HCT116 (cell line): ENCODE measurements around the gene MTG2. TPM values are rescaled to one million over a fixed set of nuclear protein-coding genes. Genes with fewer than 3 reads are reported as not detected.
A peak's percentile ranks its signal among the peaks of the same experiment; 100 is the strongest.

Experiments used
- ATAC-seq: fragments of 200-7000 bp; cut with Tn5 transposase; 2 replicates; pipeline ENCODE4 v1.9.1; 2020; ENCODE audit warnings: mild to moderate bottlenecking, moderate library complexity
- BruUV-seq: library from RNA; stranded (reverse); fragments of 400-500 nt; replicated peaks from 2 replicates; lab custom pipeline; 2021; lab: Mats Ljungman, UMichigan
- CTCF ChIA-PET: fragments of 300-600 bp; sonication (Branson Sonifier 250); formaldehyde crosslinking; loops from one replicate; lab custom pipeline; 2021; ENCODE audit warnings: antibody characterized with exemption; lab: Charles Lee
- POLR2A ChIA-PET: fragments of 300-600, 350-600 bp; sonication (Branson Sonifier 250); formaldehyde crosslinking; loops from one replicate; lab custom pipeline; 2021; ENCODE audit warnings: antibody characterized with exemption; lab: Charles Lee
- RAD21 ChIA-PET, 2 experiments: fragments of 300-600 bp; sonication (Branson Sonifier 250); formaldehyde crosslinking; loops; one replicate each; lab custom pipeline; 2023; ENCODE audit warnings: low total read pairs in 2 of 2; ENCODE audit not compliant: uncharacterized antibody in 2 of 2, unreplicated experiment in 2 of 2, low non-redundant PET in 1 of 2; lab: Charles Lee
- DNase-seq: peaks from one replicate; pipeline ENCODE4 v3.0.0-alpha.2; 2010; ENCODE audit warnings: low read depth, low spot score
- H2AFZ ChIP-seq: fragments of 200-600 bp; shearing (Covaris generic), sonication (generic); 2 replicates; pipeline ENCODE4 v1.6.1; 2017; ENCODE audit warnings: low read depth, mixed run types, mixed read lengths, antibody characterized with exemption, low read length; ENCODE audit not compliant: poor library complexity, severe bottlenecking
- H3K27ac ChIP-seq: 2 replicates; pipeline ENCODE4 v1.5.1; 2012; ENCODE audit warnings: low read depth, low read length
- H3K27me3 ChIP-seq: fragments of 200-600 bp; sonication (generic); 2 replicates; pipeline ENCODE4 v1.6.1; 2016; ENCODE audit warnings: mixed run types, low read length, mixed read lengths; ENCODE audit not compliant: insufficient read depth
- H3K36me3 ChIP-seq, 2 experiments: fragments of 200-500 bp in 1 of 2; fragments of 200-600 bp in 1 of 2; sonication (Bioruptor generic) in 1 of 2; sonication (generic) in 1 of 2; 2 replicates each; pipeline versions ENCODE4 v1.5.1 to v1.6.1; 2014 to 2016; ENCODE audit warnings: low read length in 2 of 2, inconsistent platforms in 1 of 2, mixed read lengths in 1 of 2, mixed run types in 1 of 2; ENCODE audit not compliant: insufficient read depth in 2 of 2, control insufficient read depth in 1 of 2
- H3K4me1 ChIP-seq, 2 experiments: fragments of 200-600 bp in 1 of 2; sonication (generic) in 1 of 2; 2 replicates each; pipeline versions ENCODE4 v1.5.1 to v1.6.1; 2012 to 2017; ENCODE audit warnings: low read length in 2 of 2, inconsistent platforms in 1 of 2, mild to moderate bottlenecking in 1 of 2, mixed read lengths in 1 of 2, mixed run types in 1 of 2, moderate library complexity in 1 of 2; ENCODE audit not compliant: insufficient read depth in 2 of 2, control insufficient read depth in 1 of 2
- H3K4me2 ChIP-seq: fragments of 200-600 bp; sonication (generic); 2 replicates; pipeline ENCODE4 v1.6.1; 2017; ENCODE audit warnings: mixed run types, low read length, mixed read lengths
- H3K4me3 ChIP-seq, 2 experiments: fragments of 200-600 bp in 1 of 2; sonication (generic) in 1 of 2; replicated peaks in 1 of 2; 2 replicates each; pipeline ENCODE4 v1.5.1; 2011 to 2016; ENCODE audit warnings: low read length in 2 of 2, control low read depth in 1 of 2, low read depth in 1 of 2, mild to moderate bottlenecking in 1 of 2, mixed read lengths in 1 of 2, mixed run types in 1 of 2
- H3K79me2 ChIP-seq: fragments of 200-600 bp; sonication (generic); 2 replicates; pipeline ENCODE4 v1.6.1; 2017; ENCODE audit warnings: mild to moderate bottlenecking, mixed run types, low read length, moderate library complexity, mixed read lengths; ENCODE audit not compliant: insufficient read depth
- H3K9ac ChIP-seq: fragments of 200-600 bp; sonication (generic); 2 replicates; pipeline ENCODE4 v1.6.1; 2016; ENCODE audit warnings: low read length, mixed read lengths
- H3K9me2 ChIP-seq: fragments of 200-600 bp; sonication (generic), shearing (Covaris generic); 2 replicates; pipeline ENCODE4 v1.6.1; 2017; ENCODE audit warnings: mixed run types, mild to moderate bottlenecking, moderate library complexity; ENCODE audit not compliant: insufficient read depth
- H3K9me3 ChIP-seq, 2 experiments: fragments of 200-500 bp in 1 of 2; fragments of 200-600 bp in 1 of 2; sonication (Bioruptor generic) in 1 of 2; sonication (generic) in 1 of 2; 2 replicates each; pipeline ENCODE4 v1.6.1; 2014 to 2017; ENCODE audit warnings: low read length in 2 of 2, mixed read lengths in 2 of 2, inconsistent platforms in 1 of 2, low read depth in 1 of 2, mild to moderate bottlenecking in 1 of 2, mixed run types in 1 of 2, moderate library complexity in 1 of 2; ENCODE audit not compliant: control insufficient read depth in 1 of 2, insufficient read depth in 1 of 2
- H4K20me1 ChIP-seq: fragments of 200-600 bp; sonication (generic), shearing (Covaris generic); 2 replicates; pipeline ENCODE4 v1.6.1; 2017; ENCODE audit warnings: mixed run types, mild to moderate bottlenecking, moderate library complexity; ENCODE audit not compliant: insufficient read depth
- ATF3 ChIP-seq: IDR thresholded peaks from 2 replicates; pipeline ENCODE4 v1.6.1; 2012
- CTCF ChIP-seq, 3 experiments: fragments of 200-600 bp in 1 of 3; sonication (generic) in 1 of 3; IDR thresholded peaks in 2 of 3; conservative IDR thresholded peaks in 1 of 3; 2 replicates each; pipeline ENCODE4 v1.5.1; 2012 to 2017; ENCODE audit warnings: low read depth in 2 of 3, low read length in 2 of 3, antibody characterized with exemption in 1 of 3, borderline replicate concordance in 1 of 3, control low read depth in 1 of 3, mild to moderate bottlenecking in 1 of 3, mixed read lengths in 1 of 3, mixed run types in 1 of 3, moderate library complexity in 1 of 3; ENCODE audit not compliant: insufficient read depth in 1 of 3
- FOSL1 ChIP-seq: IDR thresholded peaks from 2 replicates; pipeline ENCODE4 v1.6.1; 2012; ENCODE audit warnings: low read depth
- POLR2AphosphoS5 ChIP-seq: IDR thresholded peaks from 2 replicates; pipeline ENCODE4 v1.6.1; 2011; ENCODE audit warnings: mild to moderate bottlenecking, low read depth, low read length, moderate library complexity
- RAD21 ChIP-seq: IDR thresholded peaks from 2 replicates; pipeline ENCODE4 v1.6.1; 2012; ENCODE audit warnings: low read depth, mild to moderate bottlenecking
- SIN3A ChIP-seq: IDR thresholded peaks from 2 replicates; pipeline ENCODE4 v1.6.1; 2012; ENCODE audit warnings: low read depth
- intact Hi-C: fragments of 100-400 bp; cut with micrococcal nuclease; formaldehyde crosslinking; loops from 2 replicates; pipeline ENCODE4 v1.10.0; 2022
- total RNA-seq: library from RNA; stranded (reverse); gene quantifications from one replicate; pipeline ENCODE4 v1.2.1, GENCODE V29; 2021; ENCODE audit not compliant: unreplicated experiment

Gene MTG2
- total RNA-seq, 1 experiment from 2014 or later = 43.3 TPM

- no peaks in the 10 kb centered on the region for H3K9me2 ChIP-seq
- H3K36me3 ChIP-seq = peaks cover 53 to 63% of the 10 kb centered on the region in 2 experiments
- H3K4me3 ChIP-seq = no peak overlapping the region
- CTCF ChIA-PET = interaction anchor here (0.6 to 1.3 kb wide), 2 partner anchors 123 to 235 kb away, joined by 3 to 4 read pairs; no protein-coding TSS in a partner anchor
- H3K9ac ChIP-seq = no peak overlapping the region
- no peak overlapping the region for H3K27ac ChIP-seq
- H2AFZ ChIP-seq = no peak overlapping the region
- POLR2A ChIA-PET = interaction anchor here (0.9 kb wide), 1 partner anchor 8 kb away, joined by 3 read pairs; no protein-coding TSS in a partner anchor
- H3K9me3 ChIP-seq = no peaks in the 10 kb centered on the region
- DNase-seq (no peak), ATAC-seq (peak; percentile 55)
- intact Hi-C loops = no loop called here
- H3K4me2 ChIP-seq = no peak overlapping the region
- peaks cover 22% of the 10 kb centered on the region for H3K79me2 ChIP-seq
- BruUV-seq = no TSS peak
- no peaks in the 10 kb centered on the region for H3K4me1 ChIP-seq
- H3K27me3 ChIP-seq = no peaks in the 10 kb centered on the region
- RAD21 ChIA-PET = no interaction called here
- no peak for TF ChIP-seq FOSL1
- TF ChIP-seq CTCF (IDR thresholded peaks at IDR 0.05 in 2 of 3, conservative IDR thresholded peaks at IDR 0.05 in 1 of 3; ENCODE audit: borderline replicate concordance in 1 of 3, insufficient read depth in 1 of 3, low read depth in 2 of 3, low read length in 2 of 3) = peak in 2 of 3 experiments; percentile 20 to 29; a peak in 3 of 6 replicates
- peaks cover 5% of the 10 kb centered on the region; the same call in 1 of the 2 replicates for H4K20me1 ChIP-seq
Measured at GRCh38 chr20:62133864-62134263, 49.0 kb upstream of the MTG2 start.

GRCh38 chr20:62134735-62135231 is 48.0 kb upstream of the MTG2 start:
- RAD21 ChIA-PET = no interaction called here

More at GRCh38 chr20:62134735-62135231, 48.0 kb upstream of the MTG2 start:
- H3K4me2 ChIP-seq = no peak overlapping the region
- peaks cover 54 to 66% of the 10 kb centered on the region in 2 experiments for H3K36me3 ChIP-seq
- no peak overlapping the region for H3K9ac ChIP-seq
- peaks cover 31% of the 10 kb centered on the region for H3K79me2 ChIP-seq
- no peaks in the 10 kb centered on the region for H3K27me3 ChIP-seq
- H3K9me3 ChIP-seq = no peaks in the 10 kb centered on the region
- no peak overlapping the region for H3K4me3 ChIP-seq
- ATAC-seq (no peak), DNase-seq (no peak)
- peaks cover 5% of the 10 kb centered on the region; the same call in 1 of the 2 replicates for H4K20me1 ChIP-seq
- BruUV-seq = no TSS peak
- no peaks in the 10 kb centered on the region for H3K4me1 ChIP-seq
- ChIA-PET POLR2A (interaction anchor here (1.9 to 2.0 kb wide), 2 partner anchors 12 to 124 kb away, joined by 5 to 10 read pairs; partner anchors contain the start of gene LSM14B), CTCF (interaction anchor here (0.6 kb wide), 1 partner anchor 234 kb away, joined by 3 read pairs; no protein-coding TSS in a partner anchor)
- no peaks in the 10 kb centered on the region for H3K9me2 ChIP-seq
- no peak overlapping the region for H3K27ac ChIP-seq
- intact Hi-C loops = no loop called here
- no peak for TF ChIP-seq RAD21
- no peak for TF ChIP-seq ATF3
- 0 out of 2 replicates have a peak, but pooled peaks have one; percentile 28 for TF ChIP-seq POLR2AphosphoS5
- TF ChIP-seq SIN3A = no peak
- TF ChIP-seq FOSL1 = no peak
- no peak overlapping the region for H2AFZ ChIP-seq
